Loucy (cell line): ENCODE results near the gene FPR1.

Source experiments
- H2AFZ ChIP-seq: fragments of 200-600 bp; sonication (generic); 2 replicates; pipeline ENCODE4 v1.6.0; 2016; ENCODE audit warnings: antibody characterized with exemption, mild to moderate bottlenecking, low read length, moderate library complexity
- H3F3A ChIP-seq: fragments of 200-600 bp; 2 replicates; pipeline ENCODE4 v1.6.0; 2016; ENCODE audit warnings: antibody characterized with exemption, low read depth, mild to moderate bottlenecking
- H3K27me3 ChIP-seq: fragments of 200-600 bp; sonication (generic); 2 replicates; pipeline ENCODE4 v1.6.1; 2014; ENCODE audit warnings: low read length, mild to moderate bottlenecking; ENCODE audit not compliant: insufficient read depth, poor library complexity, severe bottlenecking
- H3K36me3 ChIP-seq: fragments of 200-600 bp; sonication (generic); 2 replicates; pipeline ENCODE4 v1.6.1; 2016; ENCODE audit warnings: low read length; ENCODE audit not compliant: insufficient read depth
- H3K4me1 ChIP-seq: fragments of 200-600 bp; sonication (generic); 2 replicates; pipeline ENCODE4 v1.5.1; 2014; ENCODE audit warnings: low read length, mild to moderate bottlenecking; ENCODE audit not compliant: insufficient read depth, poor library complexity, severe bottlenecking
- H3K4me2 ChIP-seq: fragments of 200-600 bp; sonication (generic); 2 replicates; pipeline ENCODE4 v1.6.0; 2014; ENCODE audit warnings: antibody characterized with exemption, low read length, low read depth, mild to moderate bottlenecking; ENCODE audit not compliant: poor library complexity, severe bottlenecking
- H3K4me3 ChIP-seq: fragments of 200-600 bp; sonication (generic); 2 replicates; pipeline ENCODE4 v1.5.1; 2014; ENCODE audit warnings: low read length, mild to moderate bottlenecking, mixed read lengths; ENCODE audit not compliant: poor library complexity, severe bottlenecking
- H3K79me2 ChIP-seq: fragments of 200-600 bp; sonication (generic); 2 replicates; pipeline ENCODE4 v1.6.1; 2014; ENCODE audit warnings: low read length; ENCODE audit not compliant: insufficient read depth
- H3K9ac ChIP-seq: fragments of 200-600 bp; sonication (generic); 2 replicates; pipeline ENCODE4 v1.6.0; 2014; ENCODE audit warnings: mild to moderate bottlenecking, low read depth, low read length, moderate library complexity; ENCODE audit not compliant: poor library complexity, severe bottlenecking
- H3K9me2 ChIP-seq: fragments of 200-600 bp; sonication (generic); replicated peaks from 2 replicates; pipeline ENCODE4 v1.6.1; 2016; ENCODE audit warnings: low read depth, low read length, mixed read lengths
- H3K9me3 ChIP-seq: fragments of 200-600 bp; sonication (generic); 2 replicates; pipeline ENCODE4 v1.6.1; 2014; ENCODE audit warnings: mild to moderate bottlenecking, antibody characterized with exemption, low read length, low read depth; ENCODE audit not compliant: insufficient read depth
- H4K20me1 ChIP-seq: fragments of 200-600 bp; sonication (generic); 2 replicates; pipeline ENCODE4 v1.6.0; 2014; ENCODE audit warnings: antibody characterized with exemption, low read length, mild to moderate bottlenecking; ENCODE audit not compliant: insufficient read depth, poor library complexity, severe bottlenecking
- EZH2phosphoT487 ChIP-seq: fragments of 200-600 bp; IDR thresholded peaks from 2 replicates; pipeline ENCODE4 v1.6.1; 2018; ENCODE audit warnings: antibody characterized with exemption, mild to moderate bottlenecking, moderate library complexity, borderline replicate concordance
- TF ChIP-seq, protein P1 (sequence below): fragments of 200-600 bp; sonication (generic); conservative IDR thresholded peaks from 2 replicates; pipeline ENCODE4 v1.5.1; 2014; ENCODE audit warnings: mild to moderate bottlenecking, antibody characterized with exemption, low read length

FPR1 gene

DNA sequence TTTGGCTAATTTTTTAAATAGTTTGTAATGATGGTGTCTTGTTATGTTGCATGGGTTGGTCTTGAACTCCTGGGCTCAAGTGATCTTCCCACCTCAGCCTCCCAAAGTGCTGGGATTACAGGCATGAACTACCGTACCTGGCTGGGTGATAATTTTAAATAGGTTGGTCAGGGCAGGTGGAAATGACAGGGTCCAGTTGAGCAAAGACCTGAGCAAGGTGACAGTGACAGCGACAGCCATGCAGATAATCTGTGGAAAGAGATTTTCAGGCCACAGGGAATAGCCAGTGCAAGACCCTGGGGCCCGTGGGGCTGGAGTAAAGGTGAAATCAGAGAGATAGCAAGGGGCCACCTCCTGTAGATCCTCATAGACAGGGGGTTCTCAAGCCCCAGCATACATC lies 55.1 kb downstream of the FPR1 start:
- Histone ChIP-seq H3K4me1 (peaks cover 8% of the 10 kb centered on the region), H3K9ac (no peak overlapping the region), H3K79me2 (peaks cover 20% of the 10 kb centered on the region), H3K9me3 (no peaks in the 10 kb centered on the region), H4K20me1 (peaks cover 12% of the 10 kb centered on the region), H3K4me3 (no peak overlapping the region), H3K9me2 (no peaks in the 10 kb centered on the region), H3K4me2 (no peak overlapping the region), H2AFZ (no peak overlapping the region), H3F3A (no peaks in the 10 kb centered on the region), H3K36me3 (peaks cover 10% of the 10 kb centered on the region; the same call in 1 of the 2 replicates), H3K27me3 (no peaks in the 10 kb centered on the region)
- TF ChIP-seq, protein P1, sequence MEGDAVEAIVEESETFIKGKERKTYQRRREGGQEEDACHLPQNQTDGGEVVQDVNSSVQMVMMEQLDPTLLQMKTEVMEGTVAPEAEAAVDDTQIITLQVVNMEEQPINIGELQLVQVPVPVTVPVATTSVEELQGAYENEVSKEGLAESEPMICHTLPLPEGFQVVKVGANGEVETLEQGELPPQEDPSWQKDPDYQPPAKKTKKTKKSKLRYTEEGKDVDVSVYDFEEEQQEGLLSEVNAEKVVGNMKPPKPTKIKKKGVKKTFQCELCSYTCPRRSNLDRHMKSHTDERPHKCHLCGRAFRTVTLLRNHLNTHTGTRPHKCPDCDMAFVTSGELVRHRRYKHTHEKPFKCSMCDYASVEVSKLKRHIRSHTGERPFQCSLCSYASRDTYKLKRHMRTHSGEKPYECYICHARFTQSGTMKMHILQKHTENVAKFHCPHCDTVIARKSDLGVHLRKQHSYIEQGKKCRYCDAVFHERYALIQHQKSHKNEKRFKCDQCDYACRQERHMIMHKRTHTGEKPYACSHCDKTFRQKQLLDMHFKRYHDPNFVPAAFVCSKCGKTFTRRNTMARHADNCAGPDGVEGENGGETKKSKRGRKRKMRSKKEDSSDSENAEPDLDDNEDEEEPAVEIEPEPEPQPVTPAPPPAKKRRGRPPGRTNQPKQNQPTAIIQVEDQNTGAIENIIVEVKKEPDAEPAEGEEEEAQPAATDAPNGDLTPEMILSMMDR: no peak
- no peak for TF ChIP-seq EZH2phosphoT487
